Measurements from ENCODE around the gene AHRR.
A peak's percentile ranks its signal among the peaks of the same experiment; 100 is the strongest.
"Not testable (repeated sequence)": the region's sequence is repeated elsewhere in the genome, so short reads cannot be mapped to it uniquely, and the experiment has no call there.

AHRR gene

DNA sequence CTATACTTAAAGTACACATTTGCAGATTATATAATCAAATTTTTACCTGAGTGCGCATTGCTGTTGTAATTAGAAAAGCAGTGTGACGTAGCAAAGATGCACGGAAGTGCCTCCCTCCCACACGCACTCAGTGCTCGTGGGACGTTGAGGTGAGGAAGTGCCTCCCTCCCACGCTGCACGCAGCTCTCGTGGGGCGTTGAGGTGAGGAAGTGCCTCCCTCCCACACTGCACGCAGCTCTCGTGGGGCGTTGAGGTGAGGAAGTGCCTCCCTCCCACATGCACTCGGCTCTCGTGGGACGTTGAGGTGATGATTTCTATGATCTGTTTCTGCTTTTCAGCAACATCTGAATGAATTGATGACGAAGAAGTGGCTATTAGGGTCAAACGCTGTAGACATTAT lies 142.4 kb downstream of the AHRR start:
- DNase-seq: no peak

DNA sequence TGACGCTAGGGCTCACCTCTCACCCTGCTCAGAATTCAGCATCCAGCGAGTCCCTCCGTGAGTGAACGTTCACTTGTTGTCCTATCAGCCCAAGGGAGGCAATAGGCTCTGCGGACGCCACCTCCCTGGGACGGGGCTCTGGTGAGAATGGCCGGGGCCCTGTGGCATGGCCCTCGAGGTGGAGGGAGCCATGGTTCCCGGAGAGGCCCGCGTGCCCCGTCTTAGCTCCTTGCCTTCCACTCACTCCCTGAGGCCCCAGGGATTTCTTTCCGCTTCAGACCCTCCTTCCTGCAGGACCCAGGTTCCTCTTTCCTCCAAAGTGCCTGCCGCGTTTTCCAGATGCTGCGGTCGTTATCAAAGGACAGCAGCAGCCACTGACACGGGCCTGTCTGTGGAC lies 142.9 kb downstream of the AHRR start:
- DNase-seq: no peak

DNA sequence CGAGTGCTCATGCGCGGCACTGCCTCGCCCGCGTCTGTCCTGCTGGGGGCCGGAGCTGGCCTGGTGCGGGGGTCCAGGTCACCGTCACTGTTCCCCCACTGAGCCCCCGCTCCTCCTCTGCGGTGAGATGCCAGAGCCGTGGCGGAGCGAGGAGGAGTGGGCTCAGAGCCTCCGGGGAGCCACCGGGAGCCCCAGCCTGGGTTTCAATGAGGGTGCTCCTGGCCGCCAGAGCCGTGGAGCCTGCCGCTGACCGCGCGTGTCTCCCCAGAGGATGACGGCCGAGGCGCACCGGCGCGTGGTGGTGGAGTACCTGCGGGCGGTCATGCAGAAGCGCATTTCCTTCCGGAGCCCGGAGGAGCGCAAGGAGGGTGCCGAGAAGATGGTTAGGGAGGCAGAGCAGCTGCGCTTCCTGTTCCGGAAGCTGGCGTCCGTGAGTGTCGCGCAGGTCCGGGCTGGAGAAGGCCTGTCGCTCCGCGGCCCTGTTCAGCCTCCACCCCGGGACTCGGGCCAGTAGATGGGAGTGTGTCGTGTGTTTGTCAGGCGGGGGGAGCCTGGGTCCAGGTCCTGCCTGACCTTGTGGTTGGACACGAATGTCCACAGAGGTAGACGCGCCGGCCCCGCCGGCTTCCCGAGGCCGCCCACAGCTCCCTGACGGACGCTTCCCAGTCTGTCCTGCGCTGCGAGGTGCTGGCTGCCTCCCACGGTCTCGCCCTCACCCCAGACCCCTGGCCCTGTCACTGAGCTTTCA lies 143.5 kb downstream of the AHRR start:
- DNase-seq: no peak

GRCh38 chr5:465591-466403 lies 144.3 kb downstream of the AHRR start:
- no peak for DNase-seq

DNA sequence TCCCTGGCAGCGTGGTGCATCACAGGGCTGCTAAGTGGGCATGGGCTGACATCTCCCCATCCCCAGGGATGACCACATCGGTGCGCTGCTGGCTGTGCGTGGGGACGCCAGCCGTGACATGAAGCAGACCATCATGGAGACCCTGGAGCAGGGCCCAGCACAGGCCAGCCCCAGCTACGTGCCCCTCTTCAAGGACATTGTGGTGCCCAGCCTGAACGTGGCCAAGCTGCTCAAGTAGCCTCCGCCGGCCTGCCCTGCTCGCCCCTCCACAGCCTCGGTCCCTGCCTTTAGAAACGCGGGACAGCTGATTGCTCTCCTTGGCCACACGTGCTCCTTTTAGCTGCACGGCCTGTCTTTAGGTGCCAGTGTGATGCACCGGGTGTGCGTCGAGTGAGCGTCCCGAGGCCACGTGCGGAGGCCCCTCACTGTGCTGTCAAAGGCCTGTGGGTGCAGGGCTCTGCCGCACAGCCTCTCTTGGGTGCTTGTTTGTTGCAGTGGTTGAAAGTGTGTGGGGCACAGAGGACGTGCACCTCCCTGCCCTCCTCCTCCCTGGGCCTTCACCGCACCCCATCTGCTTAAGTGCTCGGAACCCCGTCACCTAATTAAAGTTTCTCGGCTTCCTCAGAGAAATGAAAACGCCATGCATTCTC lies 145.3 kb downstream of the AHRR start:
- DNase-seq: no peak

- no peak for DNase-seq
Measured at GRCh38 chr5:468401-468800, 146.9 kb downstream of the AHRR start.

GRCh38 chr5:469752-470483 lies 148.4 kb downstream of the AHRR start:
- no peak for DNase-seq

DNA sequence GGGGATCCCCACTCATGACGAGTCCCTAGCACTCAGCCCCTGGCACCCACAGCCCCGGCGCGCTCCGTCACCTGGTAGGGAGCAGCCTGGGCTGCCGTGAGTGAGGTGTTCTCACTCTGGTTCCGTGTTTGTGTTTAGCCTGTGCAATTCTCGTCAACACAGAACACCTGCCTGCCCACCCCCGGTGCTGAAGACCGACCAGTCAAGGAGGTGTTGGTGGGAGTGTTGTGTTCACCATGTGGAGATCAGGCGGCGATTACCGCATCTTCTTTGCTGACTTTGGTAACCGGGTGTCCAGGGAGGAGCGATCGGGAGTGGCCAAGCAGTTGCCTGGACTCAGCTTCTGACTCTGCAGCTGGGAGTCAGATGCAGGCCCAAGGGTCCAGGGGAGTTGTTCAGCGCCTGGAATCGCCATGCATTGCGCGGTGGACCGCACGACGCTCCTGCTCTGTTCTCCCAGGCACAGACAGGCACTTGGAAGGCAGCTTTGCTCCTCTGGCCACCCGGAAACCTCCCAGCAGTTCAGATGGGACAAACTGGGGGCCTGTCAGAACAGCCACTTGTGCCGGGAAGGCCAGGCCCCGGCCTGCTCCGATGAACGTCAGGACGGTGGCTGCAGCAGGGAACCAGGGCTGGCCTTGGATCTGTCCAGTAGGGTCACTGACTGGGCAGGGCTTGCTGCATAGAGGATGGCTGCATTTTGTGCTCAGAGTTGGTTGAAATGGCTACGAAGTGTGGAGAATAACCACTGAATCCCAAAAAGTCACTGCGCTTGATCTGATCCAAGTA lies 149.6 kb downstream of the AHRR start:
- no peak for DNase-seq

DNA sequence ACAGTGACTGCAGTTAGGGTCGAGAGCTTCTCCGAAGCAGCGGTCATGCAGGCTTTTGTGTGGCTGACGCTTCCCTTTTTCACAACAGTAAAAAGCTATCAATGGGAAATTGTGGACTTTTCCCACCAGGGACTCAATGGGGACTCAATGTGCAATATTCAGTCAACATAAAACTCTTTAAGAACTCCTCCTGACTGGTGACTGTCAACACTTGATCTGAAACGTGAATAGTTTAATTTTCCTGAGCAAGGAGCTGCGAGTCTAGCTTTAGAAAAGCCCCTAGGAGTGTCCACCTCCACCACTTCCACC lies 150.2 kb downstream of the AHRR start:
- no peak for DNase-seq

- DNase-seq: no peak
Measured at GRCh38 chr5:472076-472655, 150.7 kb downstream of the AHRR start.

GRCh38 chr5:472656-473550 lies 151.4 kb downstream of the AHRR start:
- DNase-seq: peak; percentile 82

DNA sequence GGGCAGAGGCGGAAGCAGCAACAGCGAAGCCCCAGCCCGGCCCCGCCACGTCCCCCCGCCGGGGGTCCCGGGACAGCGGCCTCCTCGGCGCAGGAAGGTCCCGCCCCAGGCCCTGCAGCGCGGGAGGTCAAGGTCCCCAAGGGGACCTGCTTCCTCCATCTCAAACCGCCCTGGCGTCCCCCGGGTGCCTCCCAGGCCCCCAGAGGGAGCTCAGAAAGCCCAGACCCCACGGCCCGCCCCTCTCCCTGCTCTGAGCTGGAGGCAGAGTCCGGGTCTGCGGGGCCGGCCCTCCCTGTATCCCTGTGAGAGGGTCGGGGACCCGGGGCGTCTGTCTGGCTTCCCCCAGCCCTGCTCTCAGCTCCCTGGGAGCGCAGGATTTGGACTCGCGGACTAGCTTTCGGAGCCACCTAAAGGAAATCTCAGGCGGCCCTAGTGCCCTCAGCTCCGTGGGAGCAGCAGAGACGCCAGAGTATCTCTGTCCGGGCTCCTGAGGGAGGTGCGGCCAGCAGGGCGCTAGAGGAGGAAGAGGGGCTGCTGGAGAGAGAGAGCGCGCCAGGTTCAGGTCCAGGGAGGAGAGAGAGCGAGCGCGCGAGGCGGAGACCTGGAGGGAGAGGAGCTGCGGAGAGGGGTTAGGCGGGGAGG lies 152.2 kb downstream of the AHRR start:
- peak; percentile 25 for DNase-seq

DNA sequence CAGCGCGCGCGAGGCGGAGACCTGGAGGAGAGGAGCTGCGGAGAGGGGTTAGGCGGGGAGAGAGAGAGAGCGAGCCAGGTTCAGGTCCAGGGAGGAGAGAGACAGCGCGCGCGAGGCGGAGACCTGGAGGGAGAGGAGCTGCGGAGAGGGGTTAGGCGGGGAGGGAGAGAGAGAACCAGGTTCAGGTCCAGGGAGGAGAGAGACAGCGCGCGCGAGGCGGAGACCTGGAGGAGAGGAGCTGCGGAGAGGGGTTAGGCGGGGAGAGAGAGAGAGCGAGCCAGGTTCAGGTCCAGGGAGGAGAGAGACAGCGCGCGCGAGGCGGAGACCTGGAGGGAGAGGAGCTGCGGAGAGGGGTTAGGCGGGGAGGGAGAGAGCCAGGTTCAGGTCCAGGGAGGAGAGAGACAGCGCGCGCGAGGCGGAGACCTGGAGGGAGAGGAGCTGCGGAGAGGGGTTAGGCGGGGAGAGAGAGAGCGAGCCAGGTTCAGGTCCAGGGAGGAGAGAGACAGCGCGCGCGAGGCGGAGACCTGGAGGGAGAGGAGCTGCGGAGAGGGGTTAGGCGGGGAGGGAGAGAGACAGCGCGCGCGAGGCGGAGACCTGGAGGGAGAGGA lies 152.8 kb downstream of the AHRR start:
- not testable (repeated sequence) for DNase-seq

GRCh38 chr5:474840-475661 lies 153.5 kb downstream of the AHRR start:
- DNase-seq: no peak

DNA sequence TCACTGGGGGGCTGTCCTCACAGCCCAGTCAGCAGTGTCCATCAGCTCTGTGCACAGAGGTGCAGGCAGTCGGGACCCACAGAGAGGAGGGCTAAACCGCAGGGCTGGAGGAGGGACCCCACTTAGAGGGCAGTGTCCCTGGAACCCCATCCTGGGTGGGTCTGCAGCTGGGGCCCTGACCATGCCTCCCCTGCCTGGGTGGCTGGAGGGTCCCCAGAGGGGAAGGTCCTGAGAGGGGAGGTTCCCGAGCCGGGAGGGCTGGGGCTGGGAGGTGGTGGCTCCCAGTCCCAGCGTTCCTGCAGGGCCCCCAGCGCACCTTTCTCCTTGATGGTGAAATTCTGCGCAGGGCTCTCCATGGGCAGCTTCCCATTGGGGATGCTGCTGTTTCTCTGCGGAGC lies 154.2 kb downstream of the AHRR start:
- no peak for DNase-seq

- no peak for DNase-seq
Measured at GRCh38 chr5:476102-476813, 154.7 kb downstream of the AHRR start.

GRCh38 chr5:476814-477175 lies 155.3 kb downstream of the AHRR start:
- DNase-seq: no peak

DNA sequence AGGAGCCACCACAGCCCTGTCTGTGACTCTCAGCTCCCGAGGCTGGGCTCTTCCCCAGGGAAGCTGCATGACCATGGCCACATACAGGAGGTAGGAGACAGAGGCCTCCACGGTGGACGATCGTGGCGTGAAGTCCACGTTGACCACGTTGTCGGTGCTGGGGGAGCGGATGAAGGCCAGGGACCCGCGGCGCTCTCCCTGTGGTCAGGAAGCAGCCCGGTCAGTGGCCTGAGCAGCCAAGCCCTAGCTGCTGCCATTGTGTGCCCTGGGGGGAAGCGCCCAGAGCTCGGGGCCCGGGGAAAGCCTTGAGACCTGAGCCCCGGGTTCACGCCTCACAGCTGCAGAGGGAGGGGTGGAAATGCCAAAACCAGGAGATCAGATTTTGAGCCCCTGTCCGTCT lies 155.7 kb downstream of the AHRR start:
- DNase-seq: no peak

Data from fibroblast of skin of abdomen (primary cell).